Gastrocnemius medialis (tissue), 4 donors: ENCODE measurements around the gene LUZP1. TPM values are rescaled to one million over a fixed set of nuclear protein-coding genes. Genes with fewer than 3 reads are reported as not detected.

Experiments used
- ATAC-seq, 2 donors: fragments of 150-250 bp; one replicate each; pipeline ENCODE4 v1.9.1; 2016
- DNase-seq, 2 donors: peaks; one replicate each; pipeline ENCODE4 v3.0.0-alpha.2; 2019
- H3K27ac ChIP-seq, 4 donors: fragments of 200-600 bp; sonication (generic); 1 replicate in 1 of 4; 2 replicates in 3 of 4; pipeline ENCODE4 v1.5.1; 2016 to 2018; ENCODE audit warnings: mild to moderate bottlenecking in 2 of 4, moderate library complexity in 1 of 4
- H3K27me3 ChIP-seq, 3 donors: fragments of 200-600 bp; sonication (generic) in 2 of 3; 1 replicate in 1 of 3; 2 replicates in 2 of 3; pipeline versions ENCODE4 v1.5.1 to v1.6.0; 2016 to 2019; ENCODE audit warnings: mild to moderate bottlenecking in 1 of 3, moderate library complexity in 1 of 3
- H3K36me3 ChIP-seq, 2 donors: fragments of 200-600 bp; sonication (generic) in 1 of 2; one replicate each; pipeline ENCODE4 v1.5.1; 2017 to 2018
- H3K4me1 ChIP-seq, 2 donors: fragments of 200-600 bp; sonication (generic) in 1 of 2; one replicate each; pipeline ENCODE4 v1.5.1; 2016 to 2017; ENCODE audit warnings: mild to moderate bottlenecking in 2 of 2
- H3K4me3 ChIP-seq, 4 donors: fragments of 200-600 bp; sonication (generic) in 3 of 4; 1 replicate in 1 of 4; 2 replicates in 3 of 4; pipeline ENCODE4 v1.5.1; 2016 to 2019; ENCODE audit warnings: mild to moderate bottlenecking in 2 of 4
- H3K9me3 ChIP-seq, 3 donors: fragments of 200-600 bp; sonication (generic) in 2 of 3; 1 replicate in 1 of 3; 2 replicates in 2 of 3; pipeline ENCODE4 v1.5.1; 2016 to 2019
- CTCF ChIP-seq, 5 experiments: fragments of 450-650 bp in 3 of 5; fragments of 200-600 bp in 2 of 5; sonication (generic) in 2 of 5; IDR thresholded peaks in 4 of 5; conservative IDR thresholded peaks in 1 of 5; 1 replicate in 4 of 5; 2 replicates in 1 of 5; pipeline ENCODE4 v1.5.1; 2016 to 2019; ENCODE audit warnings: antibody characterized with exemption in 5 of 5, mild to moderate bottlenecking in 3 of 5, moderate library complexity in 3 of 5
- POLR2A ChIP-seq, 2 donors: fragments of 450-650 bp; IDR thresholded peaks; one replicate each; pipeline ENCODE4 v1.6.1; 2017; ENCODE audit warnings: antibody characterized with exemption in 2 of 2, mild to moderate bottlenecking in 2 of 2, moderate library complexity in 2 of 2
- in situ Hi-C, 4 donors: fragments of 200-750 bp; cut with MboI; loops; one replicate each; pipeline versions ENCODE4 v1.15.0 to v1.8.0; 2017; ENCODE audit warnings: low sequenced_read_pairs in 4 of 4
- intact Hi-C: fragments of 100-400 bp; cut with DNase I; formaldehyde crosslinking; loops from one replicate; pipeline ENCODE4 v1.15.1; 2023; ENCODE audit warnings: low total_unique reads
- total RNA-seq, 4 donors: library from RNA; depleted of rRNA; stranded (reverse); fragments of >200 nt; gene quantifications; one replicate each; pipeline versions ENCODE4 v1.1.0 to v1.2.3, GENCODE V29; 2016

Gene LUZP1
- total RNA-seq, 4 donors from 2014 or later, result 4.1 to 5.4 (median 4.9) TPM

- no peak overlapping the region for H3K27ac ChIP-seq
- no peak for TF ChIP-seq POLR2A (IDR thresholded peaks at IDR 0.05)
- TF ChIP-seq CTCF (IDR thresholded peaks at IDR 0.05 in 4 of 5, conservative IDR thresholded peaks at IDR 0.05 in 1 of 5), result no peak
- ATAC-seq (no peak), DNase-seq (no peak)
- H3K4me3 ChIP-seq, result no peak overlapping the region
- intact Hi-C loops (no loop called here), in situ Hi-C loops (no loop called here)
- H3K36me3 ChIP-seq, result peaks cover 0 to 70% of the 10 kb centered on the region in 2 donors
- no peaks in the 10 kb centered on the region for H3K4me1 ChIP-seq
- H3K27me3 ChIP-seq, result no peaks in the 10 kb centered on the region
- no peaks in the 10 kb centered on the region for H3K9me3 ChIP-seq
These were observed 94.6 kb downstream of the LUZP1 start for GRCh38 chr1:23074012-23074411.

GRCh38 chr1:23069675-23070074 lies 99.0 kb downstream of the LUZP1 start:
- Histone ChIP-seq H3K4me3 (no peak overlapping the region), H3K9me3 (no peaks in the 10 kb centered on the region), H3K27me3 (no peaks in the 10 kb centered on the region), H3K36me3 (peaks cover 0 to 68% of the 10 kb centered on the region in 2 donors), H3K27ac (no peak overlapping the region), H3K4me1 (no peaks in the 10 kb centered on the region)
- ATAC-seq (no peak), DNase-seq (no peak)
- intact Hi-C loops, result no loop called here
- in situ Hi-C loops, result no loop called here
- TF ChIP-seq POLR2A (IDR thresholded peaks at IDR 0.05) (no peak), CTCF (IDR thresholded peaks at IDR 0.05 in 4 of 5, conservative IDR thresholded peaks at IDR 0.05 in 1 of 5) (no peak)

GRCh38 chr1:23069149-23069548 lies 99.5 kb downstream of the LUZP1 start:
- no peaks in the 10 kb centered on the region for H3K27me3 ChIP-seq
- no peak overlapping the region for H3K4me3 ChIP-seq
- in situ Hi-C loops, result no loop called here
- no peaks in the 10 kb centered on the region for H3K9me3 ChIP-seq
- H3K27ac ChIP-seq, result no peak overlapping the region
- peaks cover 0 to 68% of the 10 kb centered on the region in 2 donors for H3K36me3 ChIP-seq
- no peaks in the 10 kb centered on the region for H3K4me1 ChIP-seq
- TF ChIP-seq POLR2A (IDR thresholded peaks at IDR 0.05), result no peak
- no peak for TF ChIP-seq CTCF (IDR thresholded peaks at IDR 0.05 in 4 of 5, conservative IDR thresholded peaks at IDR 0.05 in 1 of 5)
- ATAC-seq (no peak), DNase-seq (no peak)
- intact Hi-C loops, result no loop called here

- DNase-seq (no peak), ATAC-seq (no peak)
- Histone ChIP-seq H3K27me3 (no peaks in the 10 kb centered on the region), H3K36me3 (peaks cover 0 to 58% of the 10 kb centered on the region in 2 donors), H3K4me1 (no peaks in the 10 kb centered on the region), H3K9me3 (no peaks in the 10 kb centered on the region), H3K27ac (no peak overlapping the region), H3K4me3 (no peak overlapping the region)
- TF ChIP-seq CTCF (IDR thresholded peaks at IDR 0.05 in 4 of 5, conservative IDR thresholded peaks at IDR 0.05 in 1 of 5) (no peak), POLR2A (IDR thresholded peaks at IDR 0.05) (no peak)
- intact Hi-C loops, result no loop called here
- in situ Hi-C loops, result no loop called here
These were observed 102.6 kb downstream of the LUZP1 start for GRCh38 chr1:23066075-23066474.

- no peaks in the 10 kb centered on the region for H3K27me3 ChIP-seq
- H3K9me3 ChIP-seq, result no peaks in the 10 kb centered on the region
- peaks cover 0 to 51% of the 10 kb centered on the region in 2 donors for H3K36me3 ChIP-seq
- H3K27ac ChIP-seq, result no peak overlapping the region
- no peak overlapping the region for H3K4me3 ChIP-seq
- intact Hi-C loops, result no loop called here
- in situ Hi-C loops, result no loop called here
- no peak for TF ChIP-seq POLR2A (IDR thresholded peaks at IDR 0.05)
- no peak for TF ChIP-seq CTCF (IDR thresholded peaks at IDR 0.05 in 4 of 5, conservative IDR thresholded peaks at IDR 0.05 in 1 of 5)
- ATAC-seq, result no peak
- no peak for DNase-seq
- no peaks in the 10 kb centered on the region for H3K4me1 ChIP-seq
These were observed 103.3 kb downstream of the LUZP1 start for GRCh38 chr1:23065385-23065784.
